H9 (cell line): ENCODE data around the gene NDUFA3. TPM values are rescaled to one million over a fixed set of nuclear protein-coding genes. Genes with fewer than 3 reads are reported as not detected.

Experiments
- DNase-seq: peaks from one replicate; pipeline ENCODE4 v3.0.0-alpha.2; 2017
- H2AFZ ChIP-seq: one replicate; pipeline ENCODE4 v1.6.1; 2013; ENCODE audit warnings: mild to moderate bottlenecking, low read length, control low read depth, moderate library complexity
- H2AK5ac ChIP-seq: 2 replicates; pipeline ENCODE4 v1.6.1; 2013; ENCODE audit warnings: low read length, control low read depth, mixed read lengths; ENCODE audit not compliant: insufficient read length
- H2BK120ac ChIP-seq: one replicate; pipeline ENCODE4 v1.6.1; 2013; ENCODE audit warnings: low read depth, mild to moderate bottlenecking, low read length, control low read depth, inconsistent platforms; ENCODE audit not compliant: poor library complexity, severe bottlenecking
- H2BK12ac ChIP-seq: 2 replicates; pipeline ENCODE4 v1.6.1; 2013; ENCODE audit warnings: low read length, control low read depth, mixed read lengths, low read depth; ENCODE audit not compliant: insufficient read length
- H2BK15ac ChIP-seq: 2 replicates; pipeline ENCODE4 v1.6.1; 2013; ENCODE audit warnings: low read depth, low read length, control low read depth
- H2BK20ac ChIP-seq: one replicate; pipeline ENCODE4 v1.6.1; 2013; ENCODE audit warnings: low read depth, mild to moderate bottlenecking, low read length, control low read depth, inconsistent platforms; ENCODE audit not compliant: poor library complexity, severe bottlenecking
- H2BK5ac ChIP-seq: 2 replicates; pipeline ENCODE4 v1.6.1; 2013; ENCODE audit warnings: low read length, control low read depth, mixed read lengths; ENCODE audit not compliant: insufficient read length
- H3K14ac ChIP-seq: 2 replicates; pipeline ENCODE4 v1.6.1; 2013; ENCODE audit warnings: low read length, control low read depth; ENCODE audit not compliant: insufficient read depth
- H3K18ac ChIP-seq: 2 replicates; pipeline ENCODE4 v1.6.1; 2013; ENCODE audit warnings: low read depth, mild to moderate bottlenecking, mixed read lengths, low read length, control low read depth; ENCODE audit not compliant: insufficient read length
- H3K23ac ChIP-seq: 2 replicates; pipeline ENCODE4 v1.6.1; 2013; ENCODE audit warnings: low read length, control low read depth, mixed read lengths, low read depth; ENCODE audit not compliant: insufficient read length
- H3K23me2 ChIP-seq: 2 replicates; pipeline ENCODE4 v1.6.1; 2013; ENCODE audit warnings: low read depth, mild to moderate bottlenecking, mixed read lengths, low read length, control low read depth; ENCODE audit not compliant: insufficient read length, poor library complexity, severe bottlenecking
- H3K27ac ChIP-seq: 2 replicates; pipeline ENCODE4 v1.5.1; 2013; ENCODE audit warnings: low read length, control low read depth, mixed read lengths, low read depth; ENCODE audit not compliant: insufficient read length
- H3K27me3 ChIP-seq: 2 replicates; pipeline ENCODE4 v1.6.1; 2013; ENCODE audit warnings: low read length, control low read depth, inconsistent platforms; ENCODE audit not compliant: insufficient read depth
- H3K4ac ChIP-seq: 2 replicates; pipeline ENCODE4 v1.6.1; 2013; ENCODE audit warnings: low read depth, mild to moderate bottlenecking, control low read depth, inconsistent platforms, low read length, moderate library complexity
- H3K4me1 ChIP-seq: 2 replicates; pipeline ENCODE4 v1.6.1; 2013; ENCODE audit warnings: low read length, control low read depth, inconsistent platforms; ENCODE audit not compliant: insufficient read depth
- H3K4me2 ChIP-seq: 2 replicates; pipeline ENCODE4 v1.6.1; 2013; ENCODE audit warnings: low read length, control low read depth, mixed read lengths; ENCODE audit not compliant: insufficient read length, insufficient read depth
- H3K56ac ChIP-seq: 2 replicates; pipeline ENCODE4 v1.6.1; 2013; ENCODE audit warnings: low read depth, mild to moderate bottlenecking, mixed read lengths, low read length, control low read depth; ENCODE audit not compliant: insufficient read length
- H3K79me1 ChIP-seq: 2 replicates; pipeline ENCODE4 v1.6.1; 2013; ENCODE audit warnings: low read depth, mild to moderate bottlenecking, moderate library complexity, low read length, control low read depth, inconsistent platforms; ENCODE audit not compliant: insufficient read depth, poor library complexity, severe bottlenecking
- H3K79me2 ChIP-seq: 2 replicates; pipeline ENCODE4 v1.6.1; 2013; ENCODE audit warnings: low read length, control low read depth, inconsistent platforms; ENCODE audit not compliant: insufficient read depth
- H3K9ac ChIP-seq: 2 replicates; pipeline ENCODE4 v1.6.1; 2013; ENCODE audit warnings: low read length, control low read depth, mixed read lengths; ENCODE audit not compliant: insufficient read length; ENCODE audit errors: extremely low read depth
- H3K9me3 ChIP-seq: one replicate; pipeline ENCODE4 v1.6.1; 2013; ENCODE audit warnings: low read depth, low read length, inconsistent platforms; ENCODE audit not compliant: control insufficient read depth
- H3T11ph ChIP-seq: one replicate; pipeline ENCODE4 v1.6.1; 2013; ENCODE audit warnings: mild to moderate bottlenecking, low read length, control low read depth, inconsistent platforms
- H4K20me1 ChIP-seq: one replicate; pipeline ENCODE4 v1.6.1; 2013; ENCODE audit not compliant: control insufficient read depth, insufficient read length, insufficient read depth
- H4K5ac ChIP-seq: 2 replicates; pipeline ENCODE4 v1.6.1; 2013; ENCODE audit warnings: low read depth, mild to moderate bottlenecking, mixed read lengths, low read length, control low read depth; ENCODE audit not compliant: insufficient read length
- H4K8ac ChIP-seq: replicated peaks from 2 replicates; pipeline ENCODE4 v1.6.1; 2013; ENCODE audit warnings: low read length, control low read depth, mixed read lengths, low read depth; ENCODE audit not compliant: insufficient read length
- H4K91ac ChIP-seq: 2 replicates; pipeline ENCODE4 v1.6.1; 2013; ENCODE audit warnings: low read depth, mild to moderate bottlenecking, moderate library complexity, mixed read lengths, low read length, control low read depth; ENCODE audit not compliant: insufficient read length
- H3K27ac Mint-ChIP-seq, 3 experiments: 2 replicates in 2 of 3; 3 replicates in 1 of 3; pipeline ENCODE4 v1.8.0; 2020 to 2021; ENCODE audit warnings: mixed read lengths in 3 of 3, mild to moderate bottlenecking in 1 of 3, moderate library complexity in 1 of 3
- H3K27me3 Mint-ChIP-seq: 2 replicates; pipeline ENCODE4 v1.8.0; 2021; ENCODE audit warnings: low read depth, mild to moderate bottlenecking, moderate library complexity, mixed read lengths
- H3K36me3 Mint-ChIP-seq, 3 experiments: 2 replicates in 2 of 3; 3 replicates in 1 of 3; pipeline ENCODE4 v1.8.0; 2020 to 2021; ENCODE audit warnings: low read depth in 3 of 3, mixed read lengths in 3 of 3; ENCODE audit not compliant: insufficient read depth in 1 of 3
- H3K4me1 Mint-ChIP-seq, 2 experiments: 2 replicates each; pipeline ENCODE4 v1.8.0; 2020; ENCODE audit warnings: mixed read lengths in 2 of 2
- H3K4me3 Mint-ChIP-seq, 2 experiments: 2 replicates in 1 of 2; 3 replicates in 1 of 2; pipeline ENCODE4 v1.8.0; 2020 to 2021; ENCODE audit warnings: mild to moderate bottlenecking in 2 of 2, mixed read lengths in 2 of 2, moderate library complexity in 1 of 2
- H3K9me3 Mint-ChIP-seq, 2 experiments: 2 replicates in 1 of 2; 3 replicates in 1 of 2; pipeline ENCODE4 v1.8.0; 2020; ENCODE audit warnings: mild to moderate bottlenecking in 2 of 2, mixed read lengths in 2 of 2, moderate library complexity in 1 of 2
- WGBS: extraction: QIAGEN DNeasy Blood & Tissue Kit; methylation state at CpG from one replicate; pipeline ENCODE4 v1.1.7; 2013; ENCODE audit warnings: missing lambda C conversion rate, low lambda C conversion rate, mixed read lengths; ENCODE audit not compliant: insufficient read length; ENCODE audit errors: extremely low coverage; 5-methylcytosine and 5-hydroxymethylcytosine counted together
- total RNA-seq: library from RNA; stranded (reverse); gene quantifications from 2 replicates; pipeline ENCODE4 v1.2.1, GENCODE V29; 2021
- TF ChIP-seq, protein P1 (sequence below): fragments of 200-600 bp; sonication (generic); conservative IDR thresholded peaks from 3 replicates; pipeline ENCODE4 v1.8.0; 2021; ENCODE audit warnings: antibody characterized with exemption, mild to moderate bottlenecking

NDUFA3 gene
- total RNA-seq, 1 experiment from 2014 or later: 174 TPM

DNA sequence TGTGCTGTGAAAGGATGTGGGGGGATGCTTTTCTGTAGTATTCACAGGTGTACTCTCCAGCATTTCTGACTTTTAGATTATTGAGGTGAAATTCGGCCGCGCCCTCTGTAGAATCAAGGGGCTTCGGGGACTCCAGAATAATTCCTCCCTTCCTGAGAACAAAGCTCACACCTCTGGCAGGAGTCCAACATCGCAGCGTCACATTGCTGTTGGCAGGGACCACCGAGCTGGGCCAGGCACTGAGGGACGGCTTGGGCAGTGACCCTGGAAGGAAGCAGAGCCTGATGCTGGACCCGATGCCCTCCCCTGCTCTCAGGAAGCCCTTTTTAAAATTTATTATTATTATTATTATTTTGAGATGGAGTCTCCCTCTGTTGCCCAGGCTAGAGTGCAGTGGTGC is 27.8 kb upstream of the NDUFA3 start:
- H3K79me1 ChIP-seq: no peaks in the 10 kb centered on the region
- WGBS: no CpG with 5 or more reads among the region's 9 CpGs
- no peaks in the 10 kb centered on the region for H4K20me1 ChIP-seq
- H2BK20ac ChIP-seq: no peak overlapping the region
- H3K9ac ChIP-seq: no peak overlapping the region
- H2BK5ac ChIP-seq: no peak overlapping the region
- H3K4me2 ChIP-seq: no peak overlapping the region
- no peaks in the 10 kb centered on the region for H3K27me3 ChIP-seq
- H3K9me3 ChIP-seq: no peaks in the 10 kb centered on the region
- H2BK15ac ChIP-seq: no peak overlapping the region
- H4K91ac ChIP-seq: no peak overlapping the region
- TF ChIP-seq, protein P1, sequence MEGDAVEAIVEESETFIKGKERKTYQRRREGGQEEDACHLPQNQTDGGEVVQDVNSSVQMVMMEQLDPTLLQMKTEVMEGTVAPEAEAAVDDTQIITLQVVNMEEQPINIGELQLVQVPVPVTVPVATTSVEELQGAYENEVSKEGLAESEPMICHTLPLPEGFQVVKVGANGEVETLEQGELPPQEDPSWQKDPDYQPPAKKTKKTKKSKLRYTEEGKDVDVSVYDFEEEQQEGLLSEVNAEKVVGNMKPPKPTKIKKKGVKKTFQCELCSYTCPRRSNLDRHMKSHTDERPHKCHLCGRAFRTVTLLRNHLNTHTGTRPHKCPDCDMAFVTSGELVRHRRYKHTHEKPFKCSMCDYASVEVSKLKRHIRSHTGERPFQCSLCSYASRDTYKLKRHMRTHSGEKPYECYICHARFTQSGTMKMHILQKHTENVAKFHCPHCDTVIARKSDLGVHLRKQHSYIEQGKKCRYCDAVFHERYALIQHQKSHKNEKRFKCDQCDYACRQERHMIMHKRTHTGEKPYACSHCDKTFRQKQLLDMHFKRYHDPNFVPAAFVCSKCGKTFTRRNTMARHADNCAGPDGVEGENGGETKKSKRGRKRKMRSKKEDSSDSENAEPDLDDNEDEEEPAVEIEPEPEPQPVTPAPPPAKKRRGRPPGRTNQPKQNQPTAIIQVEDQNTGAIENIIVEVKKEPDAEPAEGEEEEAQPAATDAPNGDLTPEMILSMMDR: no peak
- no peaks in the 10 kb centered on the region for H3K4me1 ChIP-seq
- no peak overlapping the region for H3T11ph ChIP-seq
- H2AFZ ChIP-seq: no peak overlapping the region
- H4K8ac ChIP-seq: no peak overlapping the region
- no peak overlapping the region for H3K56ac ChIP-seq
- no peak overlapping the region for H3K23ac ChIP-seq
- no peak overlapping the region for H3K4ac ChIP-seq
- no peak overlapping the region for H2AK5ac ChIP-seq
- no peak overlapping the region for H3K18ac ChIP-seq
- no peak overlapping the region for H4K5ac ChIP-seq
- no peak for DNase-seq
- no peaks in the 10 kb centered on the region for H3K23me2 ChIP-seq
- Mint-ChIP-seq H3K4me1 (peaks cover 0 to 5% of the 10 kb centered on the region in 2 experiments; a peak in 1 of 4 replicates), H3K27me3 (peaks cover 1% of the 10 kb centered on the region; the same call in 1 of the 2 replicates), H3K27ac (no peak overlapping the region), H3K4me3 (no peak overlapping the region), H3K36me3 (no peaks in the 10 kb centered on the region; a peak in 2 of 7 replicates), H3K9me3 (peaks cover 0 to 3% of the 10 kb centered on the region in 2 experiments; a peak in 2 of 5 replicates)
- no peaks in the 10 kb centered on the region for H3K79me2 ChIP-seq
- H3K14ac ChIP-seq: no peak overlapping the region
- H3K27ac ChIP-seq: no peak overlapping the region
- H2BK120ac ChIP-seq: no peak overlapping the region
- H2BK12ac ChIP-seq: no peak overlapping the region
